Stimulated activated CD8-positive, alpha-beta memory T cell treated with anti-CD3 and anti-CD28 coated beads, Interleukin-7, amount 100 ng/mL, for 48 hours (primary cell): Measurements from ENCODE around the gene MASP1.

ENCODE experiments used
- DNase-seq, 2 donors: peaks; one replicate each; pipeline ENCODE4 v3.0.0-alpha.2; 2020; ENCODE audit warnings: low read depth in 1 of 2; ENCODE audit errors: extremely low read depth in 1 of 2

The MASP1 gene

DNA sequence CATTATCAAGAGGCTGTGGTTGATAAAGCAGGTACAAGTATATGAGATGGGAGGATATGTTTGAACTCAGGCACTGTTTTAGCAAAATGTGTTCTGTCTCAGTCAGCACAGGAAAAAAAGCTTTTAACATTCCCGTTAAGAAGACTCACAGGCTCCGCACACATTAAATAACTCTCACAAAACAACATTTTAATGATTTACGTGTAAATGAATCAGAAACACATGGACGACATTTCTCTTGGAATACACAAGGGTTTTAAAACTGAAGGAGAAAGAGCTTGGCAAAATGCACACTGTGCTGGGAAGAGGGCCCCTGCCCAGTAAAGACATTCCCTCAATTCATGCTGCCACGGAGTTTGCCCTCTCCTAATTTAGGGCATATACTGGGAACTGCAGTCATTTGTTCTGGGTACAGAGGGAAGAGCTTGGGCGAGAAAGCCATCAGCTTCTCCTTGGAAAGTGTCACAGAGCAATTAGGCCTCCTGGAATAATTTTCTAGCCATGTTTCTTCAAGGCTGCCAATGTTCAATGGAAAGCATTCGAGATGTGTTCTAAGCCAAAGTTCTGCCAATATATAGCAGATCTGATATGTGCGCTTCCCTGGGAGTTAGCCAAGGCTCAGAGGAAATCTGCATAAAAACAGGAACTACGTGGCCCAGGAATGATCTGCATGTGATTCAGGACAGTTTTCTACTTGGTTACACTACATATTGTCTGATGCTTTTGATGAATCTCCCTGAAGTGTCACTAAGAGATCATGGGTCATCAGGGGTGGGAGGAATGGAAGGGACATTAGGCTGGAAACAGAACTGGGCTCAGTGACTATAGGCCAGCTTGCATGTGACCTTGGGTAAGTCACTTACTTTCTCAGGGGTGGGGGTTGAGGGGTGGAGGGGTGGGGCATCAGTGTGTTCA, 2.2 kb upstream of the MASP1 start:
- no peak for DNase-seq

DNA sequence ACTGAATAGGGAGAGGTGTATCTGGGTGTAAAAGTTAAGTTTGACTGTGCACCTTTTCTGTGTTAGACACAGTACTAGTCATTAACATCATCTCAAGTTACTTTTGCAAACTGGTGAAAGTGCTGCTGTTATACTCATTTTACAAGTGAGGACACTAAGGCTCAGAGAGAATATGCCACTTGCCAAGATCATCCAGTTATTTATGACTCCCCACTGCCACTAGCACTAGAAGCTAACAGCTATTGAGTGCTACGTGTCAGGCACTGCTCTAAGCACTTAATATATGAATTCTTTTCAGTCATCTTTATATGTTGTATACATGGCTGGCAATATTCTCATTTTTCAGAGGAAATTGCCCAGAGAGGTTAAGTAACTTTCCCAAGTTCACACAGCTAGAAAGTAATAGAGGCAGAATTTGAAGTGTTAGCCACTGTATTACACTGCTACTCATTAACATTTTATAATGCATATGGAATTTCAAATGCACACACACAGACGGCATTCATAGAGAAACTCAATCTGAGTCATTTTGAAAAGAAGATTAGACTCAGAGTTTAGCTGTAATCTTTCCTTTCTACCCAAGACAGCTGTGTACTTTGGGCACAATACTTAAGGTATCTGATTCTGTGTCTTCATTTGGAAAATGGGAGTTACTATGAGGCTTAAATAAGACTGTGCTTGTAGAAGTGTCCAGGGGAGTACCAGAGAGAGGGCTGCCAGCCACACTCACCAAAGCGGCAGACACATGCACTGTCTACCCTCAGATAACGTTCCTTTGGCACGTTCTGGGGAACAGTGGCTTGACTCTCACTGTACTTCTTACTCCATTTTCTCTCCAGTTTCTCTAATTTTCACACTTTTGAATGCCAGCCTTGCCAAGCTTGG, 1.3 kb upstream of the MASP1 start:
- DNase-seq = no peak

DNA sequence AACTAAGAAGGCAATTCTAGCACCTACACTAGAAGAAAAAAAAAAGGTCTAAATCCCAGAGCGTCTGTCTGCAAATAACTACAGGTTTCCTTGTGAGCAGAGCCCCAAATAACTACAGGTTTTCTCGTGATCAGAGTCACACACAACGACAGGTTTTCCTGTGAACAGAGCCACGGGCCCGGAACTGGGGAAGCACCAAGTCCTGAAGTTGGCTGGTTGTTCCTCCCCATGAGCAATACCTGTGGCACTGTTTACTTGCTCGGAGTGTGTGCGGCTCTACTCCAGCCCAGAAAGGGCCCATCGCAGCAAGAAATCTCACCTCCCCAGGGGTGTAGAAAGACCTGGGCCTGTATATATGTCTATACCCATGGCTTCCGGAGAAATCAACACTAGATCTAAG, 644 bp upstream of the MASP1 start:
- no peak for DNase-seq

DNA sequence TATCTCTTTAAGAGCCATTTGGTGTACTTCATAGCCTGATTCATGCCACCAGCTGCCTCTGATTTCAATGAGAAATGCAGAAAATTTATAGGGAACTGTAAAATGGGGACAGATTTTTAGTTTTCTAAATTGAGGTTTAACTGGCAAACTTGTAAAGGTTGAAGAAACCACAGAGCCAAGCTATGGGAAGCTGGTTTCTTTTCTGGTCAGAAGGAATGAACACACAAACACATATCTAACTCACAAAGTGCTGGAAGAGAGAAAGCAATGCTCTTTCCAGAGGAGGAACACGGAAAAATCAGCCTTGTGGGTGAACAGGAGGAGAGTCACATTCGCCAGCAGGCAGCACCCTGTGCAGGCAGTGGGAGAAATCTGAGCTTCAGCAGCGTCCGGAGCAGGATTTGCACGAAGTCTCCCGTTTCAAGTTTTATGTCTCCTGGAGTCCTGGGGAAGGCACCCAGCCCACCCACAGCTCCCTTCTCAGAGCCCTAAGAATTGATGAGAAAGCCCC, 481 bp downstream of the MASP1 start:
- DNase-seq = no peak

GRCh38 chr3:187290503-187290902, 1.0 kb downstream of the MASP1 start:
- no peak for DNase-seq

GRCh38 chr3:187288855-187289605, 2.5 kb downstream of the MASP1 start:
- no peak for DNase-seq

- no peak for DNase-seq
These were observed 3.2 kb downstream of the MASP1 start for GRCh38 chr3:187288131-187288854.

- DNase-seq = no peak
These were observed 4.3 kb downstream of the MASP1 start for GRCh38 chr3:187287256-187287655.

DNA sequence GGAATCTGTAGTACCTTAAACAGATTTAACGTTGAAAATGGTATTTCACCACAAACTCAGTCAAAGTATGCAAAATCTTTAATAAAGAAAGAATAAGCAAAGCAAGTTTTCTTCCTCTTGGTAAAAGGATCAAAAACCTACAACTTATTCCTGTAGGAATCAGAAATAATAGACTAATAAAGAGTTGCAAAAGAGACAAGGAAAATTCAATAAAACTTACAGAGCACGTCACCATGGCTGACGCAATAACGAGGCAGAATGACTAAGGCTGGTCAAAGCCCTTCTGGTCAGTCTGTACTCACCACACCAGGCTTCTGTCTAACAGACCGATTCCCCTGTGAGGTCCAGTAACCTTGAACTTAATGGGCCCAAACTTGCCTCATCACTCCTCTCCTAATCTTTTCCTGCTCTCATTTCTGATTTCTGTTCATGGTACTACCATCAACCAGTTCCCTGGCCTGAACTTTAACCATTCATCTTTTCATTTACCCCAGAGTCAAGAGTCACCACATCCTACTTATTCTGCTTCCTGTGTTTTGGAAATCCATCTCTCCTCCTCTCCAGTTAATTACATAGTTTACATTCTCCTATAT, 5.0 kb downstream of the MASP1 start:
- DNase-seq = no peak

DNA sequence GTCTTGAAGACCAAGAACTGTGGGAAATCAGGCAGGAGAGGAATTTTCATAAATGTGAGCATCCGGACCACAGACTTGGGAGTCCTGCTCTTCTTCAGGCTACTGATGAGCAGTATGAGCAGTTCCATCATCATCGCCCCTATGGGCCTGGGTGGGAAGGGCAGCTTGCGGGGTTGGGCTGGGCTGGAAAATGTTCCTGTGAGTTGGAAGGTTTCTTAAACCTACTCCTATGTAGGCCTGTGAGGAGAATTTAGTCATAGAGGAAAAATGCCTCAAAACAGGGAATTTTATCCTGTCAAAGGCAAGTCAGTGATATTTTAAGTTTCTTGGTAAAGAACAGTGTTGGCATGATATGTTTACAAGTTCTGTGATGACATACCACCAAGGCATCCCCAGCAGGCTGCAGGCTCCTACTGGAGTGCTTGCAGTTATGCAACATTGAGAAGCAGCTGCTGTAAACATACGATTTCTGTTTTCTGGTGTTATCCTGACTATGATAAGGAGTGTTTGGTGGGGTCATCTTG, 10.3 kb downstream of the MASP1 start:
- no peak for DNase-seq

DNA sequence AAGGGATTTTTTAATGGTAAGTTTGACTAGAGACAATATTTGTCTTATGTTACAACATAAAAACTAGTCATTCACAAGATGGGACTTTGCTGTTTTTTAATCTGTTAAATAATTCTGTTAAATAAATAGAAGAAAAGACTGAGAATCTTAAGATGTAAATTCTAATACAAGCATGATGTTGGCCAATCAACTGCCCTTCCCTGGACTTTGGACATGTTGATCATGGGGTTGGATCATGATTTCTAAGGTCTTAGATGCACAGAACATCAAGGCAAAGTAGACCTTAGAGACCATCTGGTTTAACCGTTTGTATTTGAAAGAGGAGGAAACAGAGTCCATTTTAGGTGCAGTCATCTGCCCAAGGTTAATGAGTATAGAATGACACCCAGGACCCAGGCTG, 10.9 kb downstream of the MASP1 start:
- no peak for DNase-seq

DNA sequence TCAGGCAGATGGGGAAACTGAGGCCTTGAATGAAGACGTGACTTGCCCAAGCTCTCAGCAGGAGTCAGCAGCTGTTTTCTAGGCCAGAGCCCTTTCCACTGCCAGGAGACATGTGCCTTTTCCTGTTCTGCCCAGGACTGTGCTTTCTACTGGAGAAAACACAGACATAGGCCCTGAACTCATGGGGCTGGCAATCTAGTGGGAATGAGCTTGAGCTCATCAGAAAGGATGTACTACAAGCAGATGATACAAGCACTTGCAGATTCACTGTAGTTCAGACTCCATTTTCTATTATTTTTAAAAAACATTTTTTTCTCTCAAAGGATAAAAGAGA, 14.4 kb downstream of the MASP1 start:
- no peak for DNase-seq

GRCh38 chr3:187276397-187277128, 15.0 kb downstream of the MASP1 start:
- DNase-seq = no peak

DNA sequence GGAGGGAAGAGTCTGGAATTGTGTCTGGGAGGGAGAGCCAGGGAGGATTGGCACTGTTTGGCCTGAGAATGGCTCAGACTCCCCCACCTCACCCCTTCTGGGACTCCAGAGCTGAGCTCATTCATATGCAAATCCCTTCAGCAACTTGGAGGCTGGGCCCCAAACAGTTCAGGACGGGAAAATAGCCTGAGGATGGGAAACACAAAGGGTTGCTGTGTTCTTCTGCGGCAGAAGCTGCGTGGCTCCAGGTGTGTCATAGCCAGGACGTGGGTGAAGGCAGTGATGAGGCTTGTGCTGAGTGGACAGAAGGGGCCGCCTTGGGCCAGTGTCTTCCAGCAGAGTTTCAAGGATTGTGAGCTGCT, 16.6 kb downstream of the MASP1 start:
- DNase-seq = no peak

DNA sequence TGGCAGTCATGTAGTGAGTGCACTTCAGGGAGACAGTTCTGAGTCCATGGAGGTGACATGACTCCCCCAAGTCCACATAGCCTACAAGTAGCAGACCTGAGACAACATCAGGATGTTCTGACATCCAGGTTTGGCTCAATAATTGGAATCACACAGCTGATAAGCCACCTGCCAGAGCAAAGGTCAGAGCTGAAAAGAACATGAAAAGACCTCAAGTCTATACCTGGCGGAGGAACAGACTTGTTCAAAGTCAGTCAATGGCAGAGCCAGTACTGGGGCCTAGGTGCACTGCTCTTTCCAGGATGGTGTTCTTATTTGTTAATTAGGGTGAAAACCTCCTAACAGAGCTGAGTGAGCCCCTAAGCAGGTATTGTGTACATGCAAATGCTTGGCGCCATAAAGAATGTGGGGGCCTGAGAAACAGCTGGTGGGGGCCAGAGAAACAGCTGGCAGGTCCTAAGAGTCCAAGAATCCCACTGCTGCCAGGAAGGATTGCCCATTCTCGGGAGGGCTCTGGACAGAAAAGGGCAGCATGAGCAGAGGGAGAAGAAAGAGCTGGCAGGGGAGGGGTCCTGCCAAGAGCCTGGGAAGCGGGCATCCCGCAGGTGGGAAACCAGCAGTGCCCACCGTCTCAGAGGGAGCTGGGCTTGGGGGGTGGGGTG, 17.1 kb downstream of the MASP1 start:
- DNase-seq = no peak

GRCh38 chr3:187271582-187271981, 20.0 kb downstream of the MASP1 start:
- DNase-seq = no peak

DNA sequence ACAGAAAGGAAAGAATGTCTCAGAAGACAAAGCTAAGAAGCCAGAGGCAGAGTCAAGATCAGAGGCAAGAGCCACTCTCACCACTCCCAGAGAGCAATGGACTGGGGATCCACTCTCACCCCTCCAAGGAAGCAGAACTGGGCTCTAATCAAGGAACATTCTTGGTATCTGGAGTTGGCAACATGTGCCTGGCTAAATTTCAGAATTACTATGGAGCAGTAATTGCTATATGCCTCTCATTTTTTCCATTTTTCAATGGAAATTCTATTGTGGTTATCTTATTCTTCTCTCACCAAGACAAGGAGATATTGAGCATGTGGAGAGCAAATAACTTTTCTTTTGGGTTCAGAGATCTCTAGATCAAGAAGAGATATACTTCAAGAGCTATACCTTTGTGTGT, 22.1 kb downstream of the MASP1 start:
- DNase-seq = no peak

DNA sequence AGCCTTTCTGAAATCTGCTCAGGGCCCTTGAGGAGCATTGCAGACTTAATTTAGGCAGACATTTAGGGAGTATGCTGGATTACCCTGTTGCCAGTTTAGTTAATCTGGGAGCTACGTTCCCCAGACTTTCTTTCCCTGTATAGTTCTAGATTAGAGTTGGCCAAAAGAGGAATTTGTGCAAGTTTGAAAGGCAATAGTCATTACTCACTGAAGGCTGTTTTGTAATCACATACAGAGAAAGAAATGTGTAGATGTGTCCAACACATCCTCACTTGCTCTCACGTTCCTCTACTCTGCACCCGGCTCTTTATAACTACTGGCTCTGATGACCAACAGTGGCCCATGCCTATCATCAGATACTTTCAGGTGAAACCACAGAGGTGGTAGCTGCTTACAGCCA, 24.2 kb downstream of the MASP1 start:
- DNase-seq = no peak

DNA sequence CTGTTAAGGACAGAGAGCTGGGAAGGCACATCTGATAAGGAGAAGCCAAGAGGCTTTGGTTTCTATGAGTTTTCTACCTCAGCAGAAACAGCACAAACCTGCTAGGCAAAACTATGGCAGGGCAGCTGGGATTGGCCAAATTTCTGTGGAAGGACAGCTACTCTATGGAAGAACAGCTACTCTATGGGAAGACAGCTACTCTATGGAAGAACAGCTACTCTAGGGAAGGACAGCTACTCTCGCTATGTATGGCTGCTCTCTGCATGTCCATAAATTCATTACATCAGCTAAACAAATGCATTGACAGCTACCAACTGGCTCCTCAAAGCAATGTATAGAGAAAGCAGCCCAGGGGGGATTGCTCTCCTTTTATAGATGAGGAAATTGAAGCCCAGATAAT, 24.8 kb downstream of the MASP1 start:
- DNase-seq = no peak
